CD14-positive monocyte (primary cell): ENCODE results near the gene GNS. TPM values are rescaled to one million over a fixed set of nuclear protein-coding genes. Genes with fewer than 3 reads are reported as not detected.
A peak's percentile ranks its signal among the peaks of the same experiment; 100 is the strongest.

Experiments
- DNase-seq, 3 donors: peaks; one replicate each; pipeline ENCODE4 v3.0.0-alpha.2; 2011 to 2022
- H2AFZ ChIP-seq: 2 replicates; pipeline ENCODE4 v1.6.0; 2012; ENCODE audit warnings: mild to moderate bottlenecking, low read depth, low read length, inconsistent platforms; ENCODE audit not compliant: insufficient read depth, poor library complexity, severe bottlenecking
- H3K27ac ChIP-seq, 2 donors: 1 replicate in 1 of 2; 2 replicates in 1 of 2; pipeline ENCODE4 v1.5.1; 2012 to 2013; ENCODE audit warnings: low read length in 2 of 2, control low read depth in 1 of 2, inconsistent platforms in 1 of 2, low read depth in 1 of 2, mild to moderate bottlenecking in 1 of 2
- H3K27me3 ChIP-seq, 2 donors: one replicate each; pipeline versions ENCODE4 v1.6.0 to v1.6.1; 2011 to 2013; ENCODE audit warnings: low read length in 2 of 2; ENCODE audit not compliant: control insufficient read depth in 2 of 2, insufficient read depth in 2 of 2
- H3K36me3 ChIP-seq, 2 donors: replicated peaks in 1 of 2; 1 replicate in 1 of 2; 2 replicates in 1 of 2; pipeline versions ENCODE4 v1.5.1 to v1.6.1; 2012 to 2013; ENCODE audit warnings: low read length in 2 of 2, control low read depth in 1 of 2, inconsistent platforms in 1 of 2, mild to moderate bottlenecking in 1 of 2; ENCODE audit not compliant: insufficient read depth in 2 of 2, control insufficient read depth in 1 of 2
- H3K4me1 ChIP-seq, 2 donors: 1 replicate in 1 of 2; 2 replicates in 1 of 2; pipeline versions ENCODE4 v1.5.1 to v1.6.1; 2012 to 2013; ENCODE audit warnings: low read length in 2 of 2, control low read depth in 1 of 2, inconsistent platforms in 1 of 2, mild to moderate bottlenecking in 1 of 2, moderate library complexity in 1 of 2; ENCODE audit not compliant: insufficient read depth in 2 of 2, control insufficient read depth in 1 of 2
- H3K4me2 ChIP-seq: replicated peaks from 2 replicates; pipeline ENCODE3; 2012; ENCODE audit warnings: low read length, moderate library complexity, mild to moderate bottlenecking; ENCODE audit not compliant: poor library complexity, severe bottlenecking; ENCODE audit errors: extremely low read depth
- H3K4me3 ChIP-seq, 3 experiments: fragments of 200-600 bp in 1 of 3; sonication (generic) in 1 of 3; replicated peaks in 1 of 3; 1 replicate in 2 of 3; 2 replicates in 1 of 3; pipeline ENCODE4 v1.5.1; 2011 to 2013; ENCODE audit warnings: low read length in 3 of 3, mild to moderate bottlenecking in 3 of 3, control low read depth in 2 of 3, low read depth in 2 of 3, inconsistent platforms in 1 of 3, moderate library complexity in 1 of 3
- H3K79me2 ChIP-seq: 2 replicates; pipeline ENCODE4 v1.6.0; 2012; ENCODE audit warnings: mild to moderate bottlenecking, control low read depth, inconsistent platforms, low read length, moderate library complexity; ENCODE audit not compliant: insufficient read depth
- H3K9ac ChIP-seq: 2 replicates; pipeline ENCODE4 v1.6.0; 2017; ENCODE audit warnings: low read length, mild to moderate bottlenecking; ENCODE audit not compliant: insufficient read depth, poor library complexity, severe bottlenecking
- H3K9me3 ChIP-seq, 2 donors: replicated peaks in 1 of 2; 1 replicate in 1 of 2; 2 replicates in 1 of 2; pipeline versions ENCODE4 v1.5.1 to v1.6.1; 2012 to 2013; ENCODE audit warnings: low read length in 2 of 2, control low read depth in 1 of 2; ENCODE audit not compliant: control insufficient read depth in 1 of 2, insufficient read depth in 1 of 2
- H4K20me1 ChIP-seq: 2 replicates; pipeline ENCODE4 v1.6.0; 2012; ENCODE audit warnings: mild to moderate bottlenecking, low read length, control low read depth, moderate library complexity; ENCODE audit not compliant: insufficient read depth
- H3K27ac Mint-ChIP-seq, 7 donors: one replicate each; pipeline ENCODE4 v1.8.0; 2020; ENCODE audit warnings: mild to moderate bottlenecking in 7 of 7, mixed read lengths in 7 of 7, moderate library complexity in 6 of 7, inconsistent platforms in 2 of 7
- H3K27me3 Mint-ChIP-seq, 3 donors: one replicate each; pipeline ENCODE4 v1.8.0; 2021 to 2022; ENCODE audit warnings: low read depth in 3 of 3, mild to moderate bottlenecking in 3 of 3, mixed read lengths in 3 of 3, moderate library complexity in 3 of 3, inconsistent platforms in 1 of 3
- H3K36me3 Mint-ChIP-seq, 2 donors: one replicate each; pipeline ENCODE4 v1.8.0; 2020; ENCODE audit warnings: mixed read lengths in 2 of 2, inconsistent platforms in 1 of 2, mild to moderate bottlenecking in 1 of 2
- H3K4me1 Mint-ChIP-seq: one replicate; pipeline ENCODE4 v1.8.0; 2020; ENCODE audit warnings: mild to moderate bottlenecking, mixed read lengths
- H3K4me3 Mint-ChIP-seq, 2 donors: one replicate each; pipeline ENCODE4 v1.8.0; 2020; ENCODE audit warnings: mild to moderate bottlenecking in 2 of 2, mixed read lengths in 2 of 2, moderate library complexity in 1 of 2
- H3K9me3 Mint-ChIP-seq, 7 donors: one replicate each; pipeline ENCODE4 v1.8.0; 2020 to 2022; ENCODE audit warnings: mixed read lengths in 7 of 7, mild to moderate bottlenecking in 6 of 7, moderate library complexity in 6 of 7, inconsistent platforms in 2 of 7
- WGBS: methylation state at CpG from one replicate; pipeline ENCODE4 v1.1.5; 2013; ENCODE audit warnings: missing lambda C conversion rate; ENCODE audit not compliant: insufficient coverage; 5-methylcytosine and 5-hydroxymethylcytosine counted together
- intact Hi-C, 2 donors: fragments of 100-400 bp; cut with micrococcal nuclease; formaldehyde crosslinking; loops; one replicate each; pipeline versions ENCODE4 v1.15.0 to v1.15.1; 2023
- polyA plus RNA-seq, 3 donors: library from polyadenylated mRNA; depleted of rRNA in 1 of 3; unstranded in 2 of 3; stranded (reverse) in 1 of 3; fragments of 300-500 nt in 2 of 3; fragments of >200 nt in 1 of 3; fragmentation: Illumina TruSeq in 2 of 3; gene quantifications; 1 replicate in 2 of 3; 2 replicates in 1 of 3; pipeline ENCODE4 v1.2.3, GENCODE V29; 2012 to 2021
- TF ChIP-seq, protein P1 (sequence below): fragments of 200-600 bp; IDR thresholded peaks from one replicate; pipeline ENCODE4 v1.8.0; 2022; ENCODE audit warnings: antibody characterized with exemption, mild to moderate bottlenecking

The GNS gene
- polyA plus RNA-seq, 3 donors, result 103 to 274 (median 203) TPM

DNA sequence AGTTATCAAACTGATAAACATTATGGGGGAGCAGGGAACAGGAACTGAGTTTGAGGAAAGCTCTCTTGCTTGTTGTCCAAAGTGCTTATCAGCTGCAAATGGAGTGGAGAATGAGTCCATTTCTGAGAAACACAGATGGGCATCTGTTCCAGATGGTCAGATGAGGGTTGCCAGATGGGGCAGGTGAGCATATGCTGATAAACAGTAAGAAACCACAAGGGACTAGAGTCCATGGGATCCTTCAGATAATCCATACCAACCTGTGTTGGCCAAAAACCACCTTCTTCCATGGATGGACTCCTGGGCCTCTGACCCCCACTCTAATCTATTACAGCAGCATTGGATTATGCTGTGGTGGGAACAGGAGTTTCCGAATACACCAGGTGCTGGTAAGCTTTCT, 38.3 kb downstream of the GNS start:
- H3K9me3 Mint-ChIP-seq, result no peaks in the 10 kb centered on the region
- TF ChIP-seq, protein P1, sequence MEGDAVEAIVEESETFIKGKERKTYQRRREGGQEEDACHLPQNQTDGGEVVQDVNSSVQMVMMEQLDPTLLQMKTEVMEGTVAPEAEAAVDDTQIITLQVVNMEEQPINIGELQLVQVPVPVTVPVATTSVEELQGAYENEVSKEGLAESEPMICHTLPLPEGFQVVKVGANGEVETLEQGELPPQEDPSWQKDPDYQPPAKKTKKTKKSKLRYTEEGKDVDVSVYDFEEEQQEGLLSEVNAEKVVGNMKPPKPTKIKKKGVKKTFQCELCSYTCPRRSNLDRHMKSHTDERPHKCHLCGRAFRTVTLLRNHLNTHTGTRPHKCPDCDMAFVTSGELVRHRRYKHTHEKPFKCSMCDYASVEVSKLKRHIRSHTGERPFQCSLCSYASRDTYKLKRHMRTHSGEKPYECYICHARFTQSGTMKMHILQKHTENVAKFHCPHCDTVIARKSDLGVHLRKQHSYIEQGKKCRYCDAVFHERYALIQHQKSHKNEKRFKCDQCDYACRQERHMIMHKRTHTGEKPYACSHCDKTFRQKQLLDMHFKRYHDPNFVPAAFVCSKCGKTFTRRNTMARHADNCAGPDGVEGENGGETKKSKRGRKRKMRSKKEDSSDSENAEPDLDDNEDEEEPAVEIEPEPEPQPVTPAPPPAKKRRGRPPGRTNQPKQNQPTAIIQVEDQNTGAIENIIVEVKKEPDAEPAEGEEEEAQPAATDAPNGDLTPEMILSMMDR, result no peak
- no peak overlapping the region for H3K4me3 ChIP-seq
- peaks cover 79 to 97% of the 10 kb centered on the region in 2 donors for H3K36me3 ChIP-seq
- no peaks in the 10 kb centered on the region for H3K27me3 Mint-ChIP-seq
- H3K27ac ChIP-seq, result no peak overlapping the region
- DNase-seq, result no peak
- intact Hi-C loops, result no loop called here
- no CpG with 5 or more reads among the region's 1 CpG for WGBS
- no peaks in the 10 kb centered on the region for H3K9me3 ChIP-seq
- peaks cover 16% of the 10 kb centered on the region for H3K4me1 Mint-ChIP-seq
- peaks cover 14 to 15% of the 10 kb centered on the region in 2 donors for H3K4me1 ChIP-seq
- H3K79me2 ChIP-seq, result peaks cover 4% of the 10 kb centered on the region
- H2AFZ ChIP-seq, result no peak overlapping the region
- no peaks in the 10 kb centered on the region for H3K27me3 ChIP-seq
- H3K36me3 Mint-ChIP-seq, result peaks cover 85 to 91% of the 10 kb centered on the region in 2 donors
- H3K4me3 Mint-ChIP-seq, result no peak overlapping the region
- H4K20me1 ChIP-seq, result peaks cover 6% of the 10 kb centered on the region
- H3K4me2 ChIP-seq, result no peak overlapping the region
- H3K9ac ChIP-seq, result no peak overlapping the region
- peak overlapping the region in 1 of 7 donors; percentile 34 for H3K27ac Mint-ChIP-seq

DNA sequence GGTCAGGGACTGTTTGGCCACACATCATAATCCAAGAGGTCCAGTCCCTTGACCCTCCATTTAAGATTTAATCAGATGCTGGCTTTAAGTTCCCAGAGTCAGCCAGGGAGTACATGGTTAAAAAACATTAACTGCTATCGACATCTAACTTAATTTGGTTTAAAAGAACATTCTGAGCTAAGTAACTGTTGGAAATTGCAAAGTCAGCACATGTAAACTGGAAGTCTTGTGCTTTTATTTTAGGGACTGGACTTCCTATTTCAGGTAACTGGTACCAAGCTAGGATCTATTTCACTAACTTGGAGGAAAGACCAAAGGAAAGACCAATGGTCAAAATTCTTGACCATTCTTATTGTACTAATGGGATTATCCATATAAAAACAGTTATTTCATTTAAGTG, 40.6 kb downstream of the GNS start:
- H3K9me3 Mint-ChIP-seq, result no peaks in the 10 kb centered on the region
- TF ChIP-seq, protein P1, result no peak
- Histone ChIP-seq H2AFZ (no peak overlapping the region), H3K4me1 (peaks cover 36 to 37% of the 10 kb centered on the region in 2 donors), H3K4me3 (no peak overlapping the region), H3K9ac (no peak overlapping the region), H4K20me1 (peaks cover 6% of the 10 kb centered on the region), H3K36me3 (peaks cover 73 to 84% of the 10 kb centered on the region in 2 donors), H3K27me3 (no peaks in the 10 kb centered on the region), H3K4me2 (peak overlapping the region; percentile 11), H3K27ac (peak overlapping the region; percentile 19 to 69), H3K79me2 (peaks cover 4% of the 10 kb centered on the region), H3K9me3 (no peaks in the 10 kb centered on the region)
- peaks cover 38% of the 10 kb centered on the region for H3K4me1 Mint-ChIP-seq
- no peaks in the 10 kb centered on the region for H3K27me3 Mint-ChIP-seq
- H3K36me3 Mint-ChIP-seq, result peaks cover 82 to 85% of the 10 kb centered on the region in 2 donors
- no peak overlapping the region for H3K4me3 Mint-ChIP-seq
- DNase-seq, result no peak
- H3K27ac Mint-ChIP-seq, result peak overlapping the region in 6 of 7 donors; percentile 46 to 90 (median 73)
- WGBS, result 67% methylated on average over 1 of the region's 1 CpG
- intact Hi-C loops, result loop anchor here (5.0 kb wide), 1 partner anchor 39 kb away; the partner anchor contains the start of gene GNS (in 2 of the 2)
